CD14-positive monocyte (primary cell): Measurements from ENCODE around the gene BCKDHA. TPM values are rescaled to one million over a fixed set of nuclear protein-coding genes. Genes with fewer than 3 reads are reported as not detected.
A peak's percentile ranks its signal among the peaks of the same experiment; 100 is the strongest.

Source experiments
- DNase-seq, 3 donors: peaks; one replicate each; pipeline ENCODE4 v3.0.0-alpha.2; 2011 to 2022
- H2AFZ ChIP-seq: 2 replicates; pipeline ENCODE4 v1.6.0; 2012; ENCODE audit warnings: mild to moderate bottlenecking, low read depth, low read length, inconsistent platforms; ENCODE audit not compliant: insufficient read depth, poor library complexity, severe bottlenecking
- H3K27ac ChIP-seq, 2 donors: 1 replicate in 1 of 2; 2 replicates in 1 of 2; pipeline ENCODE4 v1.5.1; 2012 to 2013; ENCODE audit warnings: low read length in 2 of 2, control low read depth in 1 of 2, inconsistent platforms in 1 of 2, low read depth in 1 of 2, mild to moderate bottlenecking in 1 of 2
- H3K27me3 ChIP-seq, 2 donors: one replicate each; pipeline versions ENCODE4 v1.6.0 to v1.6.1; 2011 to 2013; ENCODE audit warnings: low read length in 2 of 2; ENCODE audit not compliant: control insufficient read depth in 2 of 2, insufficient read depth in 2 of 2
- H3K36me3 ChIP-seq, 2 donors: replicated peaks in 1 of 2; 1 replicate in 1 of 2; 2 replicates in 1 of 2; pipeline versions ENCODE4 v1.5.1 to v1.6.1; 2012 to 2013; ENCODE audit warnings: low read length in 2 of 2, control low read depth in 1 of 2, inconsistent platforms in 1 of 2, mild to moderate bottlenecking in 1 of 2; ENCODE audit not compliant: insufficient read depth in 2 of 2, control insufficient read depth in 1 of 2
- H3K4me1 ChIP-seq, 2 donors: 1 replicate in 1 of 2; 2 replicates in 1 of 2; pipeline versions ENCODE4 v1.5.1 to v1.6.1; 2012 to 2013; ENCODE audit warnings: low read length in 2 of 2, control low read depth in 1 of 2, inconsistent platforms in 1 of 2, mild to moderate bottlenecking in 1 of 2, moderate library complexity in 1 of 2; ENCODE audit not compliant: insufficient read depth in 2 of 2, control insufficient read depth in 1 of 2
- H3K4me2 ChIP-seq: replicated peaks from 2 replicates; pipeline ENCODE3; 2012; ENCODE audit warnings: low read length, moderate library complexity, mild to moderate bottlenecking; ENCODE audit not compliant: poor library complexity, severe bottlenecking; ENCODE audit errors: extremely low read depth
- H3K4me3 ChIP-seq, 3 experiments: fragments of 200-600 bp in 1 of 3; sonication (generic) in 1 of 3; replicated peaks in 1 of 3; 1 replicate in 2 of 3; 2 replicates in 1 of 3; pipeline ENCODE4 v1.5.1; 2011 to 2013; ENCODE audit warnings: low read length in 3 of 3, mild to moderate bottlenecking in 3 of 3, control low read depth in 2 of 3, low read depth in 2 of 3, inconsistent platforms in 1 of 3, moderate library complexity in 1 of 3
- H3K79me2 ChIP-seq: 2 replicates; pipeline ENCODE4 v1.6.0; 2012; ENCODE audit warnings: mild to moderate bottlenecking, control low read depth, inconsistent platforms, low read length, moderate library complexity; ENCODE audit not compliant: insufficient read depth
- H3K9ac ChIP-seq: 2 replicates; pipeline ENCODE4 v1.6.0; 2017; ENCODE audit warnings: low read length, mild to moderate bottlenecking; ENCODE audit not compliant: insufficient read depth, poor library complexity, severe bottlenecking
- H3K9me3 ChIP-seq, 2 donors: replicated peaks in 1 of 2; 1 replicate in 1 of 2; 2 replicates in 1 of 2; pipeline versions ENCODE4 v1.5.1 to v1.6.1; 2012 to 2013; ENCODE audit warnings: low read length in 2 of 2, control low read depth in 1 of 2; ENCODE audit not compliant: control insufficient read depth in 1 of 2, insufficient read depth in 1 of 2
- H4K20me1 ChIP-seq: 2 replicates; pipeline ENCODE4 v1.6.0; 2012; ENCODE audit warnings: mild to moderate bottlenecking, low read length, control low read depth, moderate library complexity; ENCODE audit not compliant: insufficient read depth
- H3K27ac Mint-ChIP-seq, 7 donors: one replicate each; pipeline ENCODE4 v1.8.0; 2020; ENCODE audit warnings: mild to moderate bottlenecking in 7 of 7, mixed read lengths in 7 of 7, moderate library complexity in 6 of 7, inconsistent platforms in 2 of 7
- H3K27me3 Mint-ChIP-seq, 3 donors: one replicate each; pipeline ENCODE4 v1.8.0; 2021 to 2022; ENCODE audit warnings: low read depth in 3 of 3, mild to moderate bottlenecking in 3 of 3, mixed read lengths in 3 of 3, moderate library complexity in 3 of 3, inconsistent platforms in 1 of 3
- H3K36me3 Mint-ChIP-seq, 2 donors: one replicate each; pipeline ENCODE4 v1.8.0; 2020; ENCODE audit warnings: mixed read lengths in 2 of 2, inconsistent platforms in 1 of 2, mild to moderate bottlenecking in 1 of 2
- H3K4me1 Mint-ChIP-seq: one replicate; pipeline ENCODE4 v1.8.0; 2020; ENCODE audit warnings: mild to moderate bottlenecking, mixed read lengths
- H3K4me3 Mint-ChIP-seq, 2 donors: one replicate each; pipeline ENCODE4 v1.8.0; 2020; ENCODE audit warnings: mild to moderate bottlenecking in 2 of 2, mixed read lengths in 2 of 2, moderate library complexity in 1 of 2
- H3K9me3 Mint-ChIP-seq, 7 donors: one replicate each; pipeline ENCODE4 v1.8.0; 2020 to 2022; ENCODE audit warnings: mixed read lengths in 7 of 7, mild to moderate bottlenecking in 6 of 7, moderate library complexity in 6 of 7, inconsistent platforms in 2 of 7
- CTCF ChIP-seq: fragments of 200-600 bp; IDR thresholded peaks from one replicate; pipeline ENCODE4 v1.8.0; 2022; ENCODE audit warnings: antibody characterized with exemption, mild to moderate bottlenecking
- WGBS: methylation state at CpG from one replicate; pipeline ENCODE4 v1.1.5; 2013; ENCODE audit warnings: missing lambda C conversion rate; ENCODE audit not compliant: insufficient coverage; 5-methylcytosine and 5-hydroxymethylcytosine counted together
- intact Hi-C, 2 donors: fragments of 100-400 bp; cut with micrococcal nuclease; formaldehyde crosslinking; loops; one replicate each; pipeline versions ENCODE4 v1.15.0 to v1.15.1; 2023
- polyA plus RNA-seq, 3 donors: library from polyadenylated mRNA; depleted of rRNA in 1 of 3; unstranded in 2 of 3; stranded (reverse) in 1 of 3; fragments of 300-500 nt in 2 of 3; fragments of >200 nt in 1 of 3; fragmentation: Illumina TruSeq in 2 of 3; gene quantifications; 1 replicate in 2 of 3; 2 replicates in 1 of 3; pipeline ENCODE4 v1.2.3, GENCODE V29; 2012 to 2021

BCKDHA gene
- polyA plus RNA-seq, 3 donors = 52.4 to 90.1 (median 87.6) TPM

- Histone ChIP-seq H4K20me1 (peaks cover 7% of the 10 kb centered on the region), H3K4me3 (peak overlapping the region; percentile 87 to 95 (median 95)), H3K79me2 (peaks cover 85% of the 10 kb centered on the region), H3K36me3 (peaks cover 11 to 25% of the 10 kb centered on the region in 2 donors), H3K27ac (peak overlapping the region in 1 of 2 donors; percentile 97), H3K27me3 (no peaks in the 10 kb centered on the region), H3K9ac (peak overlapping the region; percentile 87), H3K4me2 (peak overlapping the region; percentile 88), H3K4me1 (peaks cover 29 to 30% of the 10 kb centered on the region in 2 donors), H2AFZ (no peak overlapping the region), H3K9me3 (no peaks in the 10 kb centered on the region)
- Mint-ChIP-seq H3K9me3 (peaks cover 0 to 1% (median 0%) of the 10 kb centered on the region in 7 donors), H3K36me3 (peaks cover 15 to 30% of the 10 kb centered on the region in 2 donors), H3K27me3 (no peaks in the 10 kb centered on the region), H3K4me3 (peak overlapping the region; percentile 97), H3K27ac (peak overlapping the region in 5 of 7 donors; percentile 73 to 100 (median 98)), H3K4me1 (peaks cover 42% of the 10 kb centered on the region)
- no peak for DNase-seq
- intact Hi-C loops = loop anchor here in 1 of 2 donors (5.0 kb wide), 2 partner anchors 34 to 36 kb away; partner anchors contain the start of gene B9D2
- TF ChIP-seq CTCF = no peak
- no CpG with 5 or more reads among the region's 3 CpGs for whole genome bisulfite sequencing
Observed at GRCh38 chr19:41398598-41398997, 980 bp downstream of the BCKDHA start.

GRCh38 chr19:41399091-41399490, 1.5 kb downstream of the BCKDHA start:
- H3K9me3 Mint-ChIP-seq = no peaks in the 10 kb centered on the region
- peaks cover 15 to 31% of the 10 kb centered on the region in 2 donors for H3K36me3 Mint-ChIP-seq
- DNase-seq = no peak
- H4K20me1 ChIP-seq = peaks cover 7% of the 10 kb centered on the region
- H2AFZ ChIP-seq = no peak overlapping the region
- H3K79me2 ChIP-seq = peaks cover 90% of the 10 kb centered on the region
- peak overlapping the region in 1 of 2 donors; percentile 97 for H3K27ac ChIP-seq
- H3K27me3 Mint-ChIP-seq = no peaks in the 10 kb centered on the region
- H3K4me1 ChIP-seq = peaks cover 27 to 29% of the 10 kb centered on the region in 2 donors
- H3K4me3 ChIP-seq = peak overlapping the region in 1 of 3 experiments; percentile 95
- no peak for TF ChIP-seq CTCF
- peak overlapping the region in 5 of 7 donors; percentile 64 to 100 (median 98) for H3K27ac Mint-ChIP-seq
- intact Hi-C loops = loop anchor here (1.0 to 5.0 kb wide), 3 partner anchors 8 to 37 kb away; partner anchors contain the start of gene B9D2 (in 1 of the 2)
- peak overlapping the region; percentile 88 for H3K4me2 ChIP-seq
- peak overlapping the region in 1 of 2 donors; percentile 97 for H3K4me3 Mint-ChIP-seq
- H3K9me3 ChIP-seq = no peaks in the 10 kb centered on the region
- WGBS = 100% methylated on average over 2 of the region's 3 CpGs
- no peaks in the 10 kb centered on the region for H3K27me3 ChIP-seq
- H3K36me3 ChIP-seq = peaks cover 11 to 26% of the 10 kb centered on the region in 2 donors
- peaks cover 39% of the 10 kb centered on the region for H3K4me1 Mint-ChIP-seq
- H3K9ac ChIP-seq = no peak overlapping the region
